Measurements from ENCODE around the gene ZW10. TPM values are rescaled to one million over a fixed set of nuclear protein-coding genes. Genes with fewer than 3 reads are reported as not detected.

Gene ZW10
- polyA plus RNA-seq, 4 donors, result 22.1 to 25.1 (median 23.7) TPM

- no peak for DNase-seq (ENCODE audit: low read depth in 4 of 4, low spot score in 2 of 4)
These were observed 72.0 kb downstream of the ZW10 start for GRCh38 chr11:113701491-113701890.

- DNase-seq (ENCODE audit: low read depth in 4 of 4, low spot score in 2 of 4), result no peak
These were observed 75.0 kb downstream of the ZW10 start for GRCh38 chr11:113698515-113698914.

GRCh38 chr11:113697756-113698407, 75.6 kb downstream of the ZW10 start:
- DNase-seq (ENCODE audit: low read depth in 4 of 4, low spot score in 2 of 4), result no peak

- no peak for DNase-seq (ENCODE audit: low read depth in 4 of 4, low spot score in 2 of 4)
These were observed 76.4 kb downstream of the ZW10 start for GRCh38 chr11:113697111-113697510.

GRCh38 chr11:113695207-113695606, 78.3 kb downstream of the ZW10 start:
- DNase-seq (ENCODE audit: low read depth in 4 of 4, low spot score in 2 of 4), result no peak

GRCh38 chr11:113694390-113694789, 79.1 kb downstream of the ZW10 start:
- no peak for DNase-seq (ENCODE audit: low read depth in 4 of 4, low spot score in 2 of 4)

- DNase-seq (ENCODE audit: low read depth in 4 of 4, low spot score in 2 of 4), result no peak
These were observed 80.5 kb downstream of the ZW10 start for GRCh38 chr11:113693030-113693429.

- DNase-seq (ENCODE audit: low read depth in 4 of 4, low spot score in 2 of 4), result no peak
These were observed 82.6 kb downstream of the ZW10 start for GRCh38 chr11:113690619-113691569.

GRCh38 chr11:113689768-113690618, 83.5 kb downstream of the ZW10 start:
- no peak for DNase-seq (ENCODE audit: low read depth in 4 of 4, low spot score in 2 of 4)

- no peak for DNase-seq (ENCODE audit: low read depth in 4 of 4, low spot score in 2 of 4)
These were observed 87.7 kb downstream of the ZW10 start for GRCh38 chr11:113685654-113686359.

GRCh38 chr11:113684496-113684895, 89.0 kb downstream of the ZW10 start:
- no peak for DNase-seq (ENCODE audit: low read depth in 4 of 4, low spot score in 2 of 4)

- DNase-seq (ENCODE audit: low read depth in 4 of 4, low spot score in 2 of 4), result no peak
These were observed 89.9 kb downstream of the ZW10 start for GRCh38 chr11:113683481-113684046.

Other genes starting within 250 kb of the ZW10 start
- 1 to 10 TPM in 2 of 4 donors, under 1 TPM in 2; 0.57 to 2.1 (median 1.5) TPM for gene TMPRSS5, start 67.4 kb downstream of the ZW10 start, polyA plus RNA-seq (ENCODE audit: insufficient read length in 4 of 4)
- not detected for gene CLDN25, start 6.1 kb upstream of the ZW10 start, polyA plus RNA-seq (ENCODE audit: insufficient read length in 4 of 4)
- gene USP28, start 101.9 kb upstream of the ZW10 start, polyA plus RNA-seq (ENCODE audit: insufficient read length in 4 of 4), result 10 to 100 TPM; 31.2 to 53.7 (median 42.5) TPM
- gene HTR3B, start 131.1 kb upstream of the ZW10 start, polyA plus RNA-seq (ENCODE audit: insufficient read length in 4 of 4), result under 1 TPM; 0.08 to 0.17 (median 0.08) TPM
- gene HTR3A, start 201.4 kb upstream of the ZW10 start, polyA plus RNA-seq (ENCODE audit: insufficient read length in 4 of 4), result not detected